Keratinocyte (primary cell): Measurements from ENCODE around the gene OR6C68. TPM values are rescaled to one million over a fixed set of nuclear protein-coding genes. Genes with fewer than 3 reads are reported as not detected.

Source experiments
- DNase-seq: peaks from one replicate; pipeline ENCODE4 v3.0.0-alpha.2; 2011; ENCODE audit warnings: low read depth, missing footprints, low spot score
- FAIRE-seq: peaks from 2 replicates; lab custom pipeline; 2011; peaks lifted over from hg19 to GRCh38; lab: Jason Lieb, UNC
- H2AFZ ChIP-seq: 2 replicates; pipeline ENCODE4 v1.6.0; 2012; ENCODE audit warnings: low read length, control low read depth, inconsistent platforms; ENCODE audit not compliant: control insufficient read depth
- H3K27ac ChIP-seq: 2 replicates; pipeline ENCODE4 v1.5.1; 2011; ENCODE audit warnings: low read length; ENCODE audit not compliant: control insufficient read depth, insufficient read depth
- H3K27me3 ChIP-seq: 3 replicates; pipeline ENCODE4 v1.6.0; 2011; ENCODE audit warnings: low read length; ENCODE audit not compliant: control insufficient read depth, insufficient read depth; ENCODE audit errors: extremely low read depth
- H3K36me3 ChIP-seq, 2 experiments: 2 replicates in 1 of 2; 3 replicates in 1 of 2; pipeline ENCODE4 v1.5.1; 2011; ENCODE audit warnings: low read length in 2 of 2, mild to moderate bottlenecking in 1 of 2; ENCODE audit not compliant: control insufficient read depth in 2 of 2, insufficient read depth in 2 of 2; ENCODE audit errors: extremely low read depth in 1 of 2
- H3K4me1 ChIP-seq: 3 replicates; pipeline ENCODE4 v1.5.1; 2011; ENCODE audit warnings: low read length; ENCODE audit not compliant: control insufficient read depth, insufficient read depth; ENCODE audit errors: extremely low read depth
- H3K4me2 ChIP-seq: 3 replicates; pipeline ENCODE4 v1.6.0; 2011; ENCODE audit warnings: low read depth, low read length; ENCODE audit not compliant: control insufficient read depth, insufficient read depth; ENCODE audit errors: extremely low read depth
- H3K4me3 ChIP-seq, 3 experiments: fragments of 200-600 bp in 1 of 3; sonication (generic) in 1 of 3; 2 replicates in 2 of 3; 3 replicates in 1 of 3; pipeline ENCODE4 v1.5.1; 2011 to 2016; ENCODE audit warnings: low read length in 3 of 3, mild to moderate bottlenecking in 3 of 3, control low read depth in 2 of 3, inconsistent platforms in 1 of 3, low read depth in 1 of 3, mixed read lengths in 1 of 3, mixed run types in 1 of 3, moderate library complexity in 1 of 3; ENCODE audit not compliant: control insufficient read depth in 2 of 3, insufficient read depth in 2 of 3; ENCODE audit errors: extremely low read depth in 1 of 3
- H3K79me2 ChIP-seq: 2 replicates; pipeline ENCODE4 v1.6.0; 2012; ENCODE audit warnings: low read length; ENCODE audit not compliant: control insufficient read depth, insufficient read depth
- H3K9ac ChIP-seq: 3 replicates; pipeline ENCODE4 v1.6.0; 2011; ENCODE audit warnings: low read length; ENCODE audit not compliant: control insufficient read depth, insufficient read depth; ENCODE audit errors: extremely low read depth
- H3K9me1 ChIP-seq: 3 replicates; pipeline ENCODE4 v1.6.0; 2011; ENCODE audit warnings: low read length; ENCODE audit not compliant: control insufficient read depth, insufficient read depth; ENCODE audit errors: extremely low read depth
- H3K9me3 ChIP-seq: 2 replicates; pipeline ENCODE4 v1.5.1; 2012; ENCODE audit warnings: low read depth, low read length; ENCODE audit not compliant: control insufficient read depth
- H4K20me1 ChIP-seq: 3 replicates; pipeline ENCODE4 v1.6.0; 2011; ENCODE audit warnings: low read length; ENCODE audit not compliant: control insufficient read depth, insufficient read depth; ENCODE audit errors: extremely low read depth
- CTCF ChIP-seq, 3 experiments: IDR thresholded peaks in 1 of 3; conservative IDR thresholded peaks in 1 of 3; optimal IDR thresholded peaks in 1 of 3; 2 replicates in 2 of 3; 3 replicates in 1 of 3; pipeline versions ENCODE3 to v1.5.1; 2011; ENCODE audit warnings: low read length in 3 of 3, mild to moderate bottlenecking in 3 of 3, moderate library complexity in 2 of 3, control low read depth in 1 of 3, inconsistent platforms in 1 of 3; ENCODE audit not compliant: insufficient read depth in 2 of 3; ENCODE audit errors: extremely low read depth in 1 of 3
- EZH2 ChIP-seq: IDR thresholded peaks from one replicate; pipeline ENCODE4 v1.6.1; 2012; ENCODE audit warnings: inconsistent platforms, mild to moderate bottlenecking, low read length, moderate library complexity
- dilution Hi-C: fragments of 300-500 bp; cut with MboI; formaldehyde crosslinking; loops from one replicate; pipeline ENCODE4 v1.7.0; 2020; ENCODE audit warnings: low sequenced_read_pairs; ENCODE audit not compliant: extremely low pct_ligation_motif_present
- polyA plus RNA-seq, 5 experiments: library from polyadenylated mRNA; depleted of rRNA in 3 of 5; stranded (reverse) in 3 of 5; stranded (forward) in 1 of 5; unstranded in 1 of 5; fragments of >200 nt; gene quantifications; 1 replicate in 1 of 5; 2 replicates in 3 of 5; 3 replicates in 1 of 5; pipeline versions ENCODE4 v1.2.1 to v1.2.3, GENCODE V29; 2011 to 2012; ENCODE audit warnings: missing spikeins in 2 of 5, low read depth in 1 of 5, low replicate concordance in 1 of 5

Gene OR6C68
- polyA plus RNA-seq, 1 donor (not counting 4 experiments of a cell fraction or from before 2014, with no cell fraction given): not detected

GRCh38 chr12:55515696-55516095 is 23.5 kb downstream of the OR6C68 start:
- TF ChIP-seq CTCF (optimal IDR thresholded peaks at IDR 0.05 in 1 of 3, IDR thresholded peaks at IDR 0.05 in 1 of 3, conservative IDR thresholded peaks at IDR 0.05 in 1 of 3; ENCODE audit: extremely low read depth in 1 of 3, insufficient read depth in 2 of 3, low read length in 3 of 3) (peak in 1 of 3 experiments; percentile 23), EZH2 (no peak)
- H3K4me2 ChIP-seq: no peak overlapping the region
- no peaks in the 10 kb centered on the region for H3K9me1 ChIP-seq
- H3K36me3 ChIP-seq: no peaks in the 10 kb centered on the region
- H3K79me2 ChIP-seq: no peaks in the 10 kb centered on the region
- no peak overlapping the region for H3K27ac ChIP-seq
- no peaks in the 10 kb centered on the region for H3K9me3 ChIP-seq
- H2AFZ ChIP-seq: no peak overlapping the region
- H4K20me1 ChIP-seq: no peaks in the 10 kb centered on the region
- H3K9ac ChIP-seq: no peak overlapping the region
- H3K4me1 ChIP-seq: no peaks in the 10 kb centered on the region
- DNase-seq (no peak), FAIRE-seq (no peak)
- H3K4me3 ChIP-seq: no peak overlapping the region
- dilution Hi-C loops: no loop called here
- H3K27me3 ChIP-seq: no peaks in the 10 kb centered on the region

- Histone ChIP-seq H3K4me1 (no peaks in the 10 kb centered on the region), H3K9me1 (no peaks in the 10 kb centered on the region), H3K36me3 (no peaks in the 10 kb centered on the region), H3K27me3 (no peaks in the 10 kb centered on the region), H2AFZ (no peak overlapping the region), H3K79me2 (no peaks in the 10 kb centered on the region), H3K4me3 (no peak overlapping the region), H3K9me3 (no peaks in the 10 kb centered on the region), H3K9ac (no peak overlapping the region), H4K20me1 (no peaks in the 10 kb centered on the region), H3K4me2 (no peak overlapping the region), H3K27ac (no peak overlapping the region)
- dilution Hi-C loops: no loop called here
- FAIRE-seq: no peak
- TF ChIP-seq EZH2 (no peak), CTCF (optimal IDR thresholded peaks at IDR 0.05 in 1 of 3, IDR thresholded peaks at IDR 0.05 in 1 of 3, conservative IDR thresholded peaks at IDR 0.05 in 1 of 3; ENCODE audit: extremely low read depth in 1 of 3, insufficient read depth in 2 of 3, low read length in 3 of 3) (no peak)
- no peak for DNase-seq
Observed at GRCh38 chr12:55516391-55516790, 24.2 kb downstream of the OR6C68 start.

Other genes starting within 250 kb of the OR6C68 start
- not detected in 3 replicates for gene OR6C74, start 247.8 kb upstream of the OR6C68 start, polyA plus RNA-seq
- not detected in 3 replicates for gene OR6C6, start 195.8 kb upstream of the OR6C68 start, polyA plus RNA-seq
- not detected in 3 replicates for gene OR6C1, start 178.0 kb upstream of the OR6C68 start, polyA plus RNA-seq
- not detected in 3 replicates for gene OR6C3, start 161.6 kb upstream of the OR6C68 start, polyA plus RNA-seq
- gene OR6C75, start 129.4 kb upstream of the OR6C68 start, polyA plus RNA-seq: not detected in 3 replicates
- gene OR6C65, start 91.8 kb upstream of the OR6C68 start, polyA plus RNA-seq: not detected in 3 replicates
- gene OR6C76, start 66.1 kb upstream of the OR6C68 start, polyA plus RNA-seq: not detected in 3 replicates
- not detected in 3 replicates for gene OR6C2, start 48.3 kb upstream of the OR6C68 start, polyA plus RNA-seq
- gene OR6C70, start 22.2 kb upstream of the OR6C68 start, polyA plus RNA-seq: not detected in 3 replicates
- gene OR6C4, start 57.2 kb downstream of the OR6C68 start, polyA plus RNA-seq: not detected in 3 replicates
- not detected in 3 replicates for gene OR2AP1, start 80.1 kb downstream of the OR6C68 start, polyA plus RNA-seq
- gene OR10P1, start 144.5 kb downstream of the OR6C68 start, polyA plus RNA-seq: not detected in 3 replicates
- gene ITGA7, start 215.5 kb downstream of the OR6C68 start, polyA plus RNA-seq: 0.04 to 0.19 TPM (median 0.07 TPM) in 3 replicates
- 53.1 to 68.2 TPM (median 62.5 TPM) in 3 replicates for gene BLOC1S1, start 223.7 kb downstream of the OR6C68 start, polyA plus RNA-seq
- gene RDH5, start 228.0 kb downstream of the OR6C68 start, polyA plus RNA-seq: 0.67 to 1.2 TPM (median 0.77 TPM) in 3 replicates
- gene CD63, start 236.6 kb downstream of the OR6C68 start, polyA plus RNA-seq: 517 to 917 TPM (median 749 TPM) in 3 replicates